ENCODE results near the gene USP28. TPM values are rescaled to one million over a fixed set of nuclear protein-coding genes. Genes with fewer than 3 reads are reported as not detected.

The USP28 gene
- total and polyA plus RNA-seq, 2 of the 8 experiments (the other 6 are each of a cell fraction or from before 2014, with no cell fraction given) = 82.6 to 119 TPM

GRCh38 chr11:113814181-113814580 lies 61.2 kb downstream of the USP28 start (continued):
- no peak for TF ChIP-seq SP2 (IDR thresholded peaks at IDR 0.05; ENCODE audit: low read length)
- no peak for TF ChIP-seq RXRA (IDR thresholded peaks at IDR 0.05; ENCODE audit: insufficient read depth, low read depth, low read length)

All from H1 (cell line).